Activated CD8-positive, alpha-beta memory T cell treated with anti-CD3 and anti-CD28 coated beads for 1 hour (primary cell): Measurements from ENCODE around the gene PSG3.
A peak's percentile ranks its signal among the peaks of the same experiment; 100 is the strongest.
"Not testable (repeated sequence)": the region's sequence is repeated elsewhere in the genome, so short reads cannot be mapped to it uniquely, and the experiment has no call there.

Source experiments
- DNase-seq, 2 donors: peaks; one replicate each; pipeline ENCODE4 v3.0.0-alpha.2; 2020; ENCODE audit warnings: low read depth in 1 of 2; ENCODE audit errors: extremely low read depth in 1 of 2

The PSG3 gene

DNA sequence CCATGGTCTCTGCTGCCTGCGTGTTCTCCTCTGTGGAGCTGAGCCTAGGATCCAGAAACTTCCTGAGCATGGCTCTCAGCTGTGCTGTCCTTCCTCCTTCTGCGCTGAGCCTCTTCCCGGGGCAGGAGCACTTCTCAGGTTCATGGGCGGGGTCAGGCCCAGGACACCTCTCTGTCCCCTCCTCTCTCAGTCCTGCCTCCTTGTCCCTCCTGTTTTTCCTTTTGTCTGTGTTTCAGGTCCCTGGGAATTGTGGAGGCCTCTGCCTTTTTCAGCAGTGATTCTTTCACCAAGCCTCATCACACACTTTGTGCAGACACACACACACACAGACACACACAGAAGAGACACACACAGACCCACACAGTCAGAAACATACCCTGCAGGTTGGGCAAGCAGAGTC, at the start of gene PSG3:
PSG3 (minus strand) TSS at position 101 of the 400 bp plus-strand sequence; CDS start at position 4, 97 bp downstream.
- not testable (repeated sequence) for DNase-seq

GRCh38 chr19:42788766-42789165, 48.5 kb upstream of the PSG3 start:
- not testable (repeated sequence) for DNase-seq

- not testable (repeated sequence) for DNase-seq
These were observed 47.5 kb upstream of the PSG3 start for GRCh38 chr19:42787766-42788165.

- peak in 1 of 2 donors; percentile 15 for DNase-seq
These were observed 36.7 kb upstream of the PSG3 start for GRCh38 chr19:42776750-42777612.

GRCh38 chr19:42774510-42775158, 34.4 kb upstream of the PSG3 start:
- not testable (repeated sequence) for DNase-seq

GRCh38 chr19:42767319-42767718, 27.0 kb upstream of the PSG3 start:
- DNase-seq: not testable (repeated sequence)

- not testable (repeated sequence) for DNase-seq
These were observed 26.6 kb upstream of the PSG3 start for GRCh38 chr19:42766871-42767270.

GRCh38 chr19:42764836-42765235, 24.6 kb upstream of the PSG3 start:
- DNase-seq: no peak

DNA sequence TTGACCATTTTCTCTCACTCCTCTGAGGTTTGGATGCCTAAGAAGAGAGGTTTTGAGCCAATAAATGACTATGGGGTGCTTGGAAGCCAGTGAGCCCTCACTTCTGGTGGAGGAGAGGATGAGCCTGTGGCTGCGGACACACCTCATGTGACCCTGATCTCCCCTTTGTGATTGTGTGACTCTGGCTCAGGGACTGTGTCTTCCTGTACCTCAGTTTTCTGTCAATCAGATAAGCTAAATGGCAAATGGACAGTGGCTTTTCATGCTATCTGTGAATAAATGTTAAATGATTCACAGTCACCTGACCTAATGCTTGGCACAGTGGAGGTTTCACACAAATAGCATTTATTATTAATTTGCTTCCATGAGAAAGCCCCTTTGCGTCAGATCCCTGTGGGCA, 22.5 kb upstream of the PSG3 start:
- DNase-seq: no peak

- DNase-seq: not testable (repeated sequence)
These were observed 21.6 kb upstream of the PSG3 start for GRCh38 chr19:42761924-42762295.

DNA sequence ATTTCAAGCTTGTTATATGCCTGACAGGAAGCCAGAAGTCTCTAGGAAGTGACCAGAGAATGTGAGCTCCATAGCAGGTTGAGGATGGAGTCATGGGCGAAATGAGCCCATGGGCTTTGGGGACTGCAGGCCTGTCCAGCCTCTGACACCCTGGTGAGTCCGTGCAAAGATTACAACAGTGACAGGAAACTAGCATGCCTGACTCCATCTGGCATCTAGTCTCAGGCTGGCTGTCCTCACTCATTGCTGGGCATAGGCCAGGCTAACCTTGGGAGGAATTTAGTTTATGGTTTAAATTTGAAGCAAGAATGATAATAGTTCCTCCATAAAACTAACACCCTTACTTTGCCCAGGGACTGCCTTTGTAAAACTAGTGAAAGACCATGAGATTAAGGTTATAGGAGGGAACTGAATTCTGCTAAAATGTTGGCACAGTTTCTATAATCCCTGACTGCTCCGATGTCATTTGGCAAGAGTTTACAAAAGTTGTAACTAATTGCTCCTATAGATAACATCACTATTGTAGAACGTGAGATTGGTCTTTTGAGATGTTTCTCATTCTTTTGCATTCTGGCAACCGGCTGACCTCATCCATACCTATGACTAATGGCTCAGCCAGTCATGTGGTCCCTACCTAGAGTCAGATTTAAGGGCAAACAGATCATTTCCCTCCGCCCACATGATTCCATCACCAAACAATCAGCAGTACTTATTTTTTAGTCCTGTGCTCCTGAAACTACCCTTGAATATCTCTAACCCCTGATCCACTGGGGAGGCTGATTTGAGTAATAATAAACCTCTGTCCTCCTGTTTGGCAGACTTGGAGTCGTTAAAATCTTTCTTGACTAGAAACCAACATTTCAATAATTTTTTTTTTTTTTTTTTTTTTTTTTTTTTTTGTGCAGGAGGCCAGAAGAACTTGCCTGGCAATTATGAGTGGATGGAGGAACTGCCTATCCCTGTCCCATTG, 21.0 kb upstream of the PSG3 start:
- DNase-seq: not testable (repeated sequence)

DNA sequence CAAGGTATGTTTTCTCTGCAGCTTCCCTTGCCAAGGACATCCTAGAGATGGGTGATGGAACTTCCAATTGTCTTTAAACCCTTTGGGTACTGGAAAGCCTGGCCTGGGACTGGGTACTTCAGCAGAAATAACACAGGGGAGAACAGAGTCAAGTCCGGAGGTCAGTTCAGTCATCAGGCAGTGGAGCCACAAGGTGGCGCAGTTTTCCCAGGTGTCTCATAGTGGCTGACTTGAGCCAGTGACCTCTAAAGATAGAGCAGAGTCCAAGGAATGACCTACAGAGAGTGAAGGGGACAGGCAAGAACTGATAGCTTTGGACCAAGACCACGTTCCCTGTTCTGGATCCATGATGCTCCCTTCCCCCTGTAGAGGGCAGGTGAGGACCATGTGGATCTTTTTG, 18.4 kb upstream of the PSG3 start:
- DNase-seq: not testable (repeated sequence)

DNA sequence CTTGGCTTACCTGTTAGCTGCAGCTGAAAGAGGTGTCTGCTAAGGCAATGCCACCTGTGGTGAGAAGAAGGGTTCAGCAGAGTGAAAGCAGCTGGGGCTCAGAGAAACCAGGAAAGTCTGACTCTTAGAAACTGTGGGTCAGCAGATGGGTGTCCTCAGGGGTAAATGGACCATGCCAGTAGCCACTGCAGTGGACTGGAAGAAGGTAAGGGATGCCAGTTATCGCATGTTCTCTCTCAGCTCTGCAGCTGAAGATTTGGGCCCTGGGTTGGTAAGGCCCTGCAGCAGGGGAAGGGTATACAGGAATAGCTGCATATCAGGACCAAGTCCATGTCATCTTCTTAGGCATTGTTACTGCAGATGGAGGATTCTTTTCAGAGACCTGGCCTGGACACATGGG, 12.0 kb upstream of the PSG3 start:
- not testable (repeated sequence) for DNase-seq

GRCh38 chr19:42741726-42742607, 1.7 kb upstream of the PSG3 start:
- DNase-seq: not testable (repeated sequence)

- DNase-seq: not testable (repeated sequence)
These were observed 2.7 kb downstream of the PSG3 start for GRCh38 chr19:42737581-42738011.

DNA sequence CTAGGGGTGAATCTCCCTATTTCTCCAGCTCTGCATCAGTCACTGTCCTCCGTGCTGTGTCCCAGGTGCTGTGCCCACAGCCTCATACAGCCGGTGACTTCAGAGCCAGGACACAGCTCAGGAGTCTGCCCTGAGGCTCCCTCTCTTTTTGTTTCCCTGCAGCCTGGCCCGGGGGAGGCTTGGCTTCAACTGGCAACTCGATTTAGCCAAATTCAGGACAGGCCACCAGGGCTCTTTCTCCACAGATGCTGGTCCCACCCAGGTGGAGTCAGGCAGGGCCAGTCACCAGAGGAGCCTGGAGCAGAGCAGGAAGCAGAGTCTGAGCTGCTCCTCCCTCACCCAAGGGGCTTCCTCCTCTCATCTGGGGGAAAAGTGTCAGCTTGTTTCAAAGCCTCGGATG, 11.9 kb downstream of the PSG3 start:
- not testable (repeated sequence) for DNase-seq

DNA sequence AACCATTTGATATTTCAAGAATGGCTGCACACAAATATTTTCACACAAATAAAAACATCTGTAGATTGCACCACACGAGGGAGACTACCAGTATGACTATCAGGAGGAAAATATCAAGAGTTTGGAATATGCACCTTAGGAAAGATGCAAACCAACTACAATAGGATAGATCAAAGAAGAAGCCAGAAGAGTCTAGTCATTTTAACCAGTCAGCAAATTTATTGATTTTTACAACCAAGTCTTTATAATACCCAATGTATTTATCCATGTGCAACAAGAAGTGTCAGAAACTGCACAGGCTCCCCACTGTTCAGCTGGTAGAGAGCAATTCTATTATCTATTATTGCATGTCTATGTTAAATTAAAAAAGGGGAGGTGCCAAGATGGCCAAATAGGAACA, 26.3 kb downstream of the PSG3 start:
- DNase-seq: not testable (repeated sequence)

DNA sequence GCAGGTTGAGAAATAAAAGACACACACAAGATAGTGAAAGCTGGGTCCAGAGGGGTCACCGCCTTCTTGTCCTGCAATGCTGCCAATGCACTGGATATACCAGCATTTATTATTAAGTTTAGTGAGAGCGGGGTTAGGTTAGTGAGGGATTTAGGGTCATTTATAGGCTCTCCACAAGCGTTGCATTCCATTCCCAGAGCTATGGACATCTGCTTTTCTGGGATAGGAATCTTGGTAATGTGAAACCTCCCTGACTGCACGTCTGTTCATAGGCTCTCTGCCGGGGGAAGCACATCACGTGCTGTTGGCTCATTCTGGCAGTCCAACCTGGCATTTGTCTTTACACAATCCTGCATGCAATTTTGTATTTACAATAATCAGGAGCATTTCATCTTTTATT, 27.5 kb downstream of the PSG3 start:
- DNase-seq: not testable (repeated sequence)

DNA sequence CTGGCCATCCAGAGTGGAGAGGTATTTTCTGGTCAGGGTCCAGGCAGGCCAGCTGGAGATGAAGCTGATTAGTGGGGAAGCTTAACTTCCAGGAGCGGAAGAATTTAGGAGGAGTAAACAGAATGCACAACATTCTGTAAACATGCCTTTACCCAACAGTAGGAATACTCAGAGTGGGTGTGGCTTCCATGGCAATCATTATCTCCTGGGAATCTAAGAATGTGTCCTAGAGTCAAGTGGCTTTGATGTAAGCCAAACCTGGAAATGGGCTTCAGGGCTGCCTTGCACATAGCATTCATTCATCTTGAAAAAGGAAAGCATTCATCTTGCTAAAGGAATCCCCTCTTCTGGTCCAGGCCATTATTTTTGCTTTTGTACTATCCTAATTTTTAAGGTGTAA, 29.3 kb downstream of the PSG3 start:
- not testable (repeated sequence) for DNase-seq

GRCh38 chr19:42697884-42698283, 42.4 kb downstream of the PSG3 start:
- no peak for DNase-seq
